ENCODE results near the gene HABP4.

HABP4 gene

DNA sequence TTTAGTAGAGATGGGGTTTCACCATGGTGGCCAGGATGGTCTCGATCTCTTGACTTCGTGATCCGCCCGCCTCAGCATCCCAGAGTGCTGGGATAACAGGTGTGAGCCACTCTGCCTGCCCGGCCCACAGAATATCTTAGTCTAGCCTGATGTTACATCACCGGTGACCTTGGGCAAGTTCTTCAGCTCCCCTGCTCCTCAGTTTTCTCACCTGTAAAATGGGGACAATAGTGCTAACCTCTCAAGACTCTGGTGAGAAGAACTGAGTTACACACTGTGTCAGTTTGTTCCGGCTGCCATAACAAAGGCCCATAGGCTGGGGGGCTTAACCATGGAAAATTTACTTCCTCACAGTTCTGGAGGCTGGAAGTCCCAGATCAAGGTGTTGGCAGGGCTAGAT, 12.5 kb upstream of the HABP4 start:
- TF ChIP-seq POLR2AphosphoS5 (IDR thresholded peaks at IDR 0.05; ENCODE audit: low read depth) = no peak
- TF ChIP-seq, protein P1, sequence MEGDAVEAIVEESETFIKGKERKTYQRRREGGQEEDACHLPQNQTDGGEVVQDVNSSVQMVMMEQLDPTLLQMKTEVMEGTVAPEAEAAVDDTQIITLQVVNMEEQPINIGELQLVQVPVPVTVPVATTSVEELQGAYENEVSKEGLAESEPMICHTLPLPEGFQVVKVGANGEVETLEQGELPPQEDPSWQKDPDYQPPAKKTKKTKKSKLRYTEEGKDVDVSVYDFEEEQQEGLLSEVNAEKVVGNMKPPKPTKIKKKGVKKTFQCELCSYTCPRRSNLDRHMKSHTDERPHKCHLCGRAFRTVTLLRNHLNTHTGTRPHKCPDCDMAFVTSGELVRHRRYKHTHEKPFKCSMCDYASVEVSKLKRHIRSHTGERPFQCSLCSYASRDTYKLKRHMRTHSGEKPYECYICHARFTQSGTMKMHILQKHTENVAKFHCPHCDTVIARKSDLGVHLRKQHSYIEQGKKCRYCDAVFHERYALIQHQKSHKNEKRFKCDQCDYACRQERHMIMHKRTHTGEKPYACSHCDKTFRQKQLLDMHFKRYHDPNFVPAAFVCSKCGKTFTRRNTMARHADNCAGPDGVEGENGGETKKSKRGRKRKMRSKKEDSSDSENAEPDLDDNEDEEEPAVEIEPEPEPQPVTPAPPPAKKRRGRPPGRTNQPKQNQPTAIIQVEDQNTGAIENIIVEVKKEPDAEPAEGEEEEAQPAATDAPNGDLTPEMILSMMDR (IDR thresholded peaks at IDR 0.05; ENCODE audit: insufficient read depth, low read length) = no peak
- no peak for TF ChIP-seq SPI1 (IDR thresholded peaks at IDR 0.05; ENCODE audit: borderline replicate concordance, low read depth)
- TF ChIP-seq, protein P2, sequence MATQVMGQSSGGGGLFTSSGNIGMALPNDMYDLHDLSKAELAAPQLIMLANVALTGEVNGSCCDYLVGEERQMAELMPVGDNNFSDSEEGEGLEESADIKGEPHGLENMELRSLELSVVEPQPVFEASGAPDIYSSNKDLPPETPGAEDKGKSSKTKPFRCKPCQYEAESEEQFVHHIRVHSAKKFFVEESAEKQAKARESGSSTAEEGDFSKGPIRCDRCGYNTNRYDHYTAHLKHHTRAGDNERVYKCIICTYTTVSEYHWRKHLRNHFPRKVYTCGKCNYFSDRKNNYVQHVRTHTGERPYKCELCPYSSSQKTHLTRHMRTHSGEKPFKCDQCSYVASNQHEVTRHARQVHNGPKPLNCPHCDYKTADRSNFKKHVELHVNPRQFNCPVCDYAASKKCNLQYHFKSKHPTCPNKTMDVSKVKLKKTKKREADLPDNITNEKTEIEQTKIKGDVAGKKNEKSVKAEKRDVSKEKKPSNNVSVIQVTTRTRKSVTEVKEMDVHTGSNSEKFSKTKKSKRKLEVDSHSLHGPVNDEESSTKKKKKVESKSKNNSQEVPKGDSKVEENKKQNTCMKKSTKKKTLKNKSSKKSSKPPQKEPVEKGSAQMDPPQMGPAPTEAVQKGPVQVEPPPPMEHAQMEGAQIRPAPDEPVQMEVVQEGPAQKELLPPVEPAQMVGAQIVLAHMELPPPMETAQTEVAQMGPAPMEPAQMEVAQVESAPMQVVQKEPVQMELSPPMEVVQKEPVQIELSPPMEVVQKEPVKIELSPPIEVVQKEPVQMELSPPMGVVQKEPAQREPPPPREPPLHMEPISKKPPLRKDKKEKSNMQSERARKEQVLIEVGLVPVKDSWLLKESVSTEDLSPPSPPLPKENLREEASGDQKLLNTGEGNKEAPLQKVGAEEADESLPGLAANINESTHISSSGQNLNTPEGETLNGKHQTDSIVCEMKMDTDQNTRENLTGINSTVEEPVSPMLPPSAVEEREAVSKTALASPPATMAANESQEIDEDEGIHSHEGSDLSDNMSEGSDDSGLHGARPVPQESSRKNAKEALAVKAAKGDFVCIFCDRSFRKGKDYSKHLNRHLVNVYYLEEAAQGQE (IDR thresholded peaks at IDR 0.05; ENCODE audit: insufficient replicate concordance, low read depth) = no peak
- TF ChIP-seq GABPA (IDR thresholded peaks at IDR 0.05; ENCODE audit: low read depth) = no peak
- Histone ChIP-seq H3K27ac (replicated peaks) (no peak overlapping the region), H3K4me3 (replicated peaks; ENCODE audit: insufficient read depth, low read length) (no peak overlapping the region), H3K27me3 (ENCODE audit: insufficient read depth, poor library complexity, severe bottlenecking) (no peaks in the 10 kb centered on the region)
- no peak for DNase-seq (ENCODE audit: low read depth in 1 of 2, low spot score in 1 of 2)

DNA sequence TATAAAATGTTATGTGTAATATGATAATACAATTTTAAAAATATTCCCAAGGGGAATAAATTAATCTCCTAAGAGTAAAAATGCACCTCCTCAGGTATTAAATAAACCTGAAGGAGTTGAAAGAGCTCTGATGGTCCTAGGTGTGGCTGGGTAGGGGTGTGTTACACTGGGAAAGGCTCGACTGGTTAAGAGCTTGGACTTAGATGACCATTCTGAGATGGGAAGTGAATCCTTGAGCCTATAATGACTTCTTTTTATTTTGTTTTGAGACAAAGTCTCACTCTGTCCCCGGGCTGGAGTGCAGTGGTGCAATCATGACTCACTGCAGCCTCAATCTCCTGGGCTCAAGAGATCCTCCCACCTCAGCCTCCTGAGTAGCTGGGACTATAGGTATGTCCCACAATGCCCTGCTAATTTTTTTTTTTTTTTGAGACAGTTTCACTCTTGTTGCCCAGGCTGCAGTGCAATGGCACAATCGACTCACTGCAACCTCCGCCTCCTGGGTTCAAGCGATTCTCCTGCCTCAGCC, 9.2 kb upstream of the HABP4 start:
- Histone ChIP-seq H3K27ac (replicated peaks) (no peak overlapping the region), H3K27me3 (ENCODE audit: insufficient read depth, poor library complexity, severe bottlenecking) (no peaks in the 10 kb centered on the region), H3K4me3 (replicated peaks; ENCODE audit: insufficient read depth, low read length) (no peak overlapping the region)
- DNase-seq (ENCODE audit: low read depth in 1 of 2, low spot score in 1 of 2) = no peak
- TF ChIP-seq SPI1 (IDR thresholded peaks at IDR 0.05; ENCODE audit: borderline replicate concordance, low read depth) (no peak), GABPA (IDR thresholded peaks at IDR 0.05; ENCODE audit: low read depth) (no peak), POLR2AphosphoS5 (IDR thresholded peaks at IDR 0.05; ENCODE audit: low read depth) (no peak)
- TF ChIP-seq, protein P1 (IDR thresholded peaks at IDR 0.05; ENCODE audit: insufficient read depth, low read length) = no peak
- TF ChIP-seq, protein P2 (IDR thresholded peaks at IDR 0.05; ENCODE audit: insufficient replicate concordance, low read depth) = no peak

DNA sequence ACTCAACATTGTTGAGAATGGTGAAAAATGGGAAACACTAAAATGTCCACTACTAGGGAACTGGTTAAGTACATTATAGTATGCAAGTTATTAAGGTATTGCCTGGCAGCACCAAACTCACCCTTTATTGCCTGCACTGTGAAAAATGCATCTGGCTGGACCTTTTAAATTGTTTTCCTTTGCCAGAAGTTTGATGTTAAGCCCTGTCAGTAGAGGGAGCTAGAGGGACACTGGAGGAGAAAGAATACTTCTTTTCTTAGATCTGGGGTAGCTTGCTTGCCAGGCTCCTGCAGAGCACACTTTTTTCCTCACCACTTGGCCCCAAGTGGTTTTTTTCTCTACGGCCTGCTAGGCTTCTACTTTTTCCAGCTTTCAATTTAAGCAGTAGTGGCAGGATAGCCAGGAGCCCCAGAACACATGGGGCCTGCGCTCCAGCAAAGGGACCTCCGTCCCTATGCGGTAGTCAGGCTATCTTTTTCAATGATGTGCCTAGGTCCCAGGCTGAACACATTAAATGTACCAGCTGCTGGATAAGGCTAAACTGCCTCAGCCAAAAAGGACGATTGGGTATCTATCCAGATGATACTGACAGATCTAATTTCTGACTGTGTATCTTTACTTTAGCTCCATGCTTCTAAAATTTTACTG, 8.0 kb upstream of the HABP4 start:
- H3K4me3 ChIP-seq (replicated peaks; ENCODE audit: insufficient read depth, low read length) = no peak overlapping the region
- H3K27ac ChIP-seq (replicated peaks) = no peak overlapping the region
- TF ChIP-seq, protein P1 (IDR thresholded peaks at IDR 0.05; ENCODE audit: insufficient read depth, low read length) = peak; percentile 55
- no peak for TF ChIP-seq SPI1 (IDR thresholded peaks at IDR 0.05; ENCODE audit: borderline replicate concordance, low read depth)
- peak; percentile 18 to 65 for DNase-seq (ENCODE audit: low read depth in 1 of 2, low spot score in 1 of 2)
- H3K27me3 ChIP-seq (ENCODE audit: insufficient read depth, poor library complexity, severe bottlenecking) = no peaks in the 10 kb centered on the region

DNA sequence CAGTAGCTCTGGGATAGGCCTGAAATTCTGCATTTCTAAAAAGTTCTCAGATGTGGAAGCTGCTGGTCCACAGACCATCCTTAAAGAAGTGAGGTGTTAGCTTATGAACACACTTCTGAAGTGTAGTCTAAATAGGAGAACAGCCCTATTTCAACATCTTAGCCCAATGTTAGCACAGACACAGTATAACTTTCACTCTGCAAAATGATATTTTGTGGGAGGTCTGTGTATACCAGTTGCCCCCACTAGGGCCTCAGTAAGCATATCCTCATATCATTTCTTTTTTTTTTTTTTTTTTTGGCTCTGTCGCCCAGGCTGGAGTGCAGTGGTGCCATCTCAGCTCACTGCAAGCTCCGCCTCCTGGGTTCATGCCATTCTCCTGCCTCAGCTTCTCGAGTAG, 7.5 kb upstream of the HABP4 start:
- DNase-seq (ENCODE audit: low read depth in 1 of 2, low spot score in 1 of 2) = peak; percentile 22 to 37
- Histone ChIP-seq H3K4me3 (replicated peaks; ENCODE audit: insufficient read depth, low read length) (no peak overlapping the region), H3K27ac (replicated peaks) (no peak overlapping the region), H3K27me3 (ENCODE audit: insufficient read depth, poor library complexity, severe bottlenecking) (no peaks in the 10 kb centered on the region)
- no peak for TF ChIP-seq POLR2AphosphoS5 (IDR thresholded peaks at IDR 0.05; ENCODE audit: low read depth)
- peak; percentile 19; the same call in 1 of the 2 replicates for TF ChIP-seq SPI1 (IDR thresholded peaks at IDR 0.05; ENCODE audit: borderline replicate concordance, low read depth)
